ENCODE data around the gene PSMF1.

Gene PSMF1

DNA sequence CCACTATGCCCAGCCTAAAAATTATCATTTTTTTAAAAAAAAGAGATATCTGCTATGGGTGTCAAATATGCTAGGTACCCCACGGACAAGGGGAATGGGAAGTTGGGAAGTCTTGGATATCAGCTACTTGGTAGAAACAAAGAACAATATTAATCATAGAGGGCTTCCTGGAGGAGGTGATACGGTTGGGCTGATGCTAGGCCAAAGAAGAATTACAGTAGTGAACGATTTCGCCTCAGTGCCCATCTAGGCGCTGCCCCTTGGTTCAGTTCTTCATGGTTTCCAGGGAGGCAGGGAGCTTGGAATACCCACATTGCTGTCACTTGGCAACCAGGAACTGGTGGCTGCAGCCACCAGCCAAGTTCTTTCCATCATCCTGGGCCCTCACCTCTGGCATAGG lies 5.5 kb upstream of the PSMF1 start:
- no peaks in the 10 kb centered on the region for H3K4me1 ChIP-seq (ENCODE audit: low read length)
- H2AFZ ChIP-seq (ENCODE audit: low read length) = no peak overlapping the region
- TF ChIP-seq CTCF (IDR thresholded peaks at IDR 0.05; ENCODE audit: low read length) = no peak
- TF ChIP-seq EZH2 (optimal IDR thresholded peaks at IDR 0.05; ENCODE audit: low read depth, low read length) = no peak
- no peak for TF ChIP-seq EZH2phosphoT487 (IDR thresholded peaks at IDR 0.05; ENCODE audit: low read length)
- H3K4me2 ChIP-seq (ENCODE audit: low read depth, low read length) = no peak overlapping the region
- no peaks in the 10 kb centered on the region for H3K9me2 ChIP-seq (replicated peaks; ENCODE audit: insufficient read depth, low read length)
- H3K36me3 ChIP-seq (replicated peaks; ENCODE audit: insufficient read depth, low read length) = no peaks in the 10 kb centered on the region
- no peak for DNase-seq
- no peak overlapping the region for H3K27ac ChIP-seq (ENCODE audit: low read length)
- no peak overlapping the region for H3K9ac ChIP-seq (ENCODE audit: low read length)
- H3F3A ChIP-seq (ENCODE audit: insufficient read depth, low read length) = no peaks in the 10 kb centered on the region
- H4K20me1 ChIP-seq (ENCODE audit: insufficient read depth, low read length) = no peaks in the 10 kb centered on the region
- H3K27me3 ChIP-seq (replicated peaks; ENCODE audit: insufficient read depth, low read length) = no peaks in the 10 kb centered on the region
- no peaks in the 10 kb centered on the region for H3K79me2 ChIP-seq (ENCODE audit: low read length)
- no peak overlapping the region for H3K4me3 ChIP-seq (ENCODE audit: low read length)
- H3K9me3 ChIP-seq (replicated peaks; ENCODE audit: insufficient read depth, low read length) = no peaks in the 10 kb centered on the region

- H3K36me3 ChIP-seq (replicated peaks; ENCODE audit: insufficient read depth, low read length) = no peaks in the 10 kb centered on the region
- TF ChIP-seq EZH2phosphoT487 (IDR thresholded peaks at IDR 0.05; ENCODE audit: low read length) (no peak), EZH2 (optimal IDR thresholded peaks at IDR 0.05; ENCODE audit: low read depth, low read length) (no peak), CTCF (IDR thresholded peaks at IDR 0.05; ENCODE audit: low read length) (no peak)
- H3K9me2 ChIP-seq (replicated peaks; ENCODE audit: insufficient read depth, low read length) = no peaks in the 10 kb centered on the region
- H4K20me1 ChIP-seq (ENCODE audit: insufficient read depth, low read length) = no peaks in the 10 kb centered on the region
- H3K4me3 ChIP-seq (ENCODE audit: low read length) = peak overlapping the region; percentile 85
- no peaks in the 10 kb centered on the region for H3F3A ChIP-seq (ENCODE audit: insufficient read depth, low read length)
- peak overlapping the region; percentile 82 for H2AFZ ChIP-seq (ENCODE audit: low read length)
- no peak for DNase-seq
- peaks cover 46% of the 10 kb centered on the region for H3K79me2 ChIP-seq (ENCODE audit: low read length)
- no peaks in the 10 kb centered on the region for H3K27me3 ChIP-seq (replicated peaks; ENCODE audit: insufficient read depth, low read length)
- peak overlapping the region; percentile 57 for H3K9ac ChIP-seq (ENCODE audit: low read length)
- no peaks in the 10 kb centered on the region for H3K9me3 ChIP-seq (replicated peaks; ENCODE audit: insufficient read depth, low read length)
- no peak overlapping the region; the same call in 1 of the 2 replicates for H3K27ac ChIP-seq (ENCODE audit: low read length)
- H3K4me2 ChIP-seq (ENCODE audit: low read depth, low read length) = peak overlapping the region; percentile 66
- peaks cover 31% of the 10 kb centered on the region for H3K4me1 ChIP-seq (ENCODE audit: low read length)
Measured at GRCh38 chr20:1118004-1118335, 432 bp upstream of the PSMF1 start.

DNA sequence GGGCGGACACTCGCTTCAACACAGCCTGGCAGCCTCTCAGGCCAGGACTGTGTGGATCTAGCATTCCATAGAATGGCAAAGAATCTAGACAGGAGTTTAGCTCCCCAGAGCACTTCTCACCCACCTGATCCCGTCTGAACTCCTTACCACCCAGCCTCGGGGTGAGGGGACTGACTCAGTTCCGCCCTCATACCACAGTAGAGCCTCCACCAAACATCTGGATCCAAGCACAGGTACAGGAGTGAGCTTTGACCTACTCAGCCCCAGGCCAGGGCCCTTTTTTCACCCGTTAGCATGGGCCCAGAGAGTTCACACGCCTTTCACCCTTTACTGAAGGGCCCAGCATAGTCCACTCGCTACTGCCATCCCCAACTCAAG lies 715 bp downstream of the PSMF1 start:
- H2AFZ ChIP-seq (ENCODE audit: low read length) = peak overlapping the region; percentile 68
- peak overlapping the region; percentile 85 for H3K4me3 ChIP-seq (ENCODE audit: low read length)
- peak overlapping the region; percentile 86 for H3K4me2 ChIP-seq (ENCODE audit: low read depth, low read length)
- no peaks in the 10 kb centered on the region for H3K9me3 ChIP-seq (replicated peaks; ENCODE audit: insufficient read depth, low read length)
- H3F3A ChIP-seq (ENCODE audit: insufficient read depth, low read length) = no peaks in the 10 kb centered on the region
- H3K9me2 ChIP-seq (replicated peaks; ENCODE audit: insufficient read depth, low read length) = no peaks in the 10 kb centered on the region
- H3K36me3 ChIP-seq (replicated peaks; ENCODE audit: insufficient read depth, low read length) = no peaks in the 10 kb centered on the region
- DNase-seq = no peak
- no peaks in the 10 kb centered on the region for H3K27me3 ChIP-seq (replicated peaks; ENCODE audit: insufficient read depth, low read length)
- no peak for TF ChIP-seq EZH2 (optimal IDR thresholded peaks at IDR 0.05; ENCODE audit: low read depth, low read length)
- H3K9ac ChIP-seq (ENCODE audit: low read length) = peak overlapping the region; percentile 82
- H4K20me1 ChIP-seq (ENCODE audit: insufficient read depth, low read length) = no peaks in the 10 kb centered on the region
- H3K27ac ChIP-seq (ENCODE audit: low read length) = peak overlapping the region; percentile 41; the same call in 1 of the 2 replicates
- peaks cover 57% of the 10 kb centered on the region for H3K79me2 ChIP-seq (ENCODE audit: low read length)
- H3K4me1 ChIP-seq (ENCODE audit: low read length) = peaks cover 31% of the 10 kb centered on the region

- no peak for DNase-seq
Measured at GRCh38 chr20:1119524-1119923, 1.1 kb downstream of the PSMF1 start.

More at GRCh38 chr20:1119524-1119923, 1.1 kb downstream of the PSMF1 start:
- H3K4me2 ChIP-seq (ENCODE audit: low read depth, low read length) = peak overlapping the region; percentile 86
- H3K9me3 ChIP-seq (replicated peaks; ENCODE audit: insufficient read depth, low read length) = no peaks in the 10 kb centered on the region
- H3K27me3 ChIP-seq (replicated peaks; ENCODE audit: insufficient read depth, low read length) = no peaks in the 10 kb centered on the region
- peaks cover 31% of the 10 kb centered on the region for H3K4me1 ChIP-seq (ENCODE audit: low read length)
- H3K27ac ChIP-seq (ENCODE audit: low read length) = no peak overlapping the region
- H3F3A ChIP-seq (ENCODE audit: insufficient read depth, low read length) = no peaks in the 10 kb centered on the region
- H2AFZ ChIP-seq (ENCODE audit: low read length) = no peak overlapping the region
- peak overlapping the region; percentile 85 for H3K4me3 ChIP-seq (ENCODE audit: low read length)
- TF ChIP-seq EZH2phosphoT487 (IDR thresholded peaks at IDR 0.05; ENCODE audit: low read length) = no peak
- no peak for TF ChIP-seq EZH2 (optimal IDR thresholded peaks at IDR 0.05; ENCODE audit: low read depth, low read length)
- TF ChIP-seq CTCF (IDR thresholded peaks at IDR 0.05; ENCODE audit: low read length) = no peak
- H3K36me3 ChIP-seq (replicated peaks; ENCODE audit: insufficient read depth, low read length) = no peaks in the 10 kb centered on the region
- H3K9me2 ChIP-seq (replicated peaks; ENCODE audit: insufficient read depth, low read length) = no peaks in the 10 kb centered on the region
- peak overlapping the region; percentile 82 for H3K9ac ChIP-seq (ENCODE audit: low read length)
- peaks cover 61% of the 10 kb centered on the region for H3K79me2 ChIP-seq (ENCODE audit: low read length)
- no peaks in the 10 kb centered on the region for H4K20me1 ChIP-seq (ENCODE audit: insufficient read depth, low read length)

Measured in MM.1S (cell line).